Activated naive CD8-positive, alpha-beta T cell treated with anti-CD3 and anti-CD28 coated beads for 36 hours (primary cell): Measurements from ENCODE around the gene HNRNPH3. TPM values are rescaled to one million over a fixed set of nuclear protein-coding genes. Genes with fewer than 3 reads are reported as not detected.

ENCODE experiments used
- total RNA-seq, 2 experiments: library from RNA; stranded (reverse); gene quantifications; one replicate each; pipeline ENCODE4 v1.2.3, GENCODE V29; 2021

The HNRNPH3 gene
- total RNA-seq, 2 experiments from 2014 or later: 160 to 165 TPM

Other genes starting within 250 kb of the HNRNPH3 start
- not detected for gene MYPN, start 222.6 kb upstream of the HNRNPH3 start, total RNA-seq
- gene ATOH7, start 100.0 kb upstream of the HNRNPH3 start, total RNA-seq: not detected
- 1 to 10 TPM in 1 of 2 experiments, under 1 TPM in 1; 0.70 to 1.5 TPM for gene PBLD, start 864 bp downstream of the HNRNPH3 start, total RNA-seq
- gene RUFY2, start 75.2 kb downstream of the HNRNPH3 start, total RNA-seq: 1 to 10 TPM; 7.1 TPM
- 10 to 100 TPM; 44.5 to 51.4 TPM for gene DNA2, start 139.9 kb downstream of the HNRNPH3 start, total RNA-seq
- 10 to 100 TPM; 13.2 to 13.7 TPM for gene SLC25A16, start 195.5 kb downstream of the HNRNPH3 start, total RNA-seq
- under 1 TPM; 0.72 to 0.82 TPM for gene TET1, start 228.3 kb downstream of the HNRNPH3 start, total RNA-seq